ENCODE results near the gene NOXO1.

The NOXO1 gene

DNA sequence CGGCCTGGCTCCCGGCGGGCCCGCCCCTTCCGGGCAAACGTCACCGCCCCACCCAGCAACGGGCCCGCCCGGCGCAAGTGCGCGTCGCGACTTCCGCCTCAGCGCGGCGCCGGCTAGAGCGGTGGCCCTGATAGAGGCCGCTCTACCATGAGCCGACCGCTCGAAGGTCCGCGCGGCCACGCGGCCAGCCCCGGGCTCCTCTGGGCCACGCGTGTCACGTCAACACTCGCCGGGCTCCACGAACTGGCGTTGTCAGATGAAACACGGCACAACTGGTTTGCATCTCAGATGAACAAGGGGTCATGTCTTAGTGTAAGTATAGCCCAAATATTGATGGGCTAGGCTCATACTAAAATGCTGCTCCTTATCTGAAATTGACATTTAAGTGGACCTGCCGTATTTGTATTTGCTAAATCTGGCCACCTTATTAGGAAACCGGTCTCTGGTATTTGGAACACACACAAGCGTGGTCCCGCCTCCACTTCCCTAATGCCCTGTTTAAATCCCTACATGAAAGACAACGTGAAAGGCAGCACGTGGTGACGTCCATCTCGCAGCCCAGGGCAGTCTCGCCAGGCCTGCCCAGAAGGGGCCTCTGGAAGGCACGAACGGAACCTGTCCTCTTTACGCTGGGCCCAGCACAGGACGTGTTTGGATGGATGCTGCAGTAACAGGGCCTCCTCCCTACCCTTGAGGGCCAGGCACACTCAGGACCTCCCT is 28.7 kb upstream of the NOXO1 start, which contains the start of gene ZNF598:
ZNF598 (minus strand) TSS at position 31 of the 720 bp plus-strand sequence.
- DNase-seq (ENCODE audit: insufficient read length, low spot score), result peak; percentile 94
- no peak for TF ChIP-seq CTCF (IDR thresholded peaks at IDR 0.05; ENCODE audit: insufficient read depth, missing control alignments)
- FAIRE-seq, result no peak

GRCh38 chr16:2009164-2009711 is 28.0 kb upstream of the NOXO1 start:
- TF ChIP-seq CTCF (IDR thresholded peaks at IDR 0.05; ENCODE audit: insufficient read depth, missing control alignments), result no peak
- FAIRE-seq (no peak), DNase-seq (ENCODE audit: insufficient read length, low spot score) (no peak)

- FAIRE-seq (no peak), DNase-seq (ENCODE audit: insufficient read length, low spot score) (no peak)
- no peak for TF ChIP-seq CTCF (IDR thresholded peaks at IDR 0.05; ENCODE audit: insufficient read depth, missing control alignments)
These were observed 27.4 kb upstream of the NOXO1 start for GRCh38 chr16:2008631-2009163.

DNA sequence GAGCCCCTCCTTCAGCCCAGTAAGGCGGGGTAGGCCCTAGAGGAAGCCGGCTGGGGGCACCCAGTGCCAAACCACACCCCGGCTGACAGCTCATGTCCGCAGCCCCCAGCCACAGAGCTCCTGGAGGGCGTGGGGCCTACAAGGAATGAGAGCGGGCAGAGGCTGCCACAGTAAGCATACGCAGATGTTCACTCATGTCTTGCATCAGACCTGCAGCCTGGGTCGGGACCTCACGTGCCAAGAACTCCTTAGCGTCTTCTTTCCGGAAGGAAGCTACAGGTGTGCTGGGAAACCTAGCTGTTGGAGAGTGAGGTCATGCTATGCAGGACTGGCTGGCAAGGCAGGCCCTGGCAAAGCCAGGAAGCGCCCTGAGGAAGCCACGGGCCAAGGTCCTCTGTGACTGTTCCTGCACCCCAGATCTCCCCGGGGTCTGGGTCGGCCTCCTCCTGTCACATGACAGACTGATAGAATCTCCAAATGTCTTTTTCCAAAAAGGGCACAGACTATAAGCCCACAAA is 26.8 kb upstream of the NOXO1 start:
- DNase-seq (ENCODE audit: insufficient read length, low spot score) (no peak), FAIRE-seq (no peak)
- no peak for TF ChIP-seq CTCF (IDR thresholded peaks at IDR 0.05; ENCODE audit: insufficient read depth, missing control alignments)

GRCh38 chr16:2007081-2007836 is 26.0 kb upstream of the NOXO1 start:
- FAIRE-seq (no peak), DNase-seq (ENCODE audit: insufficient read length, low spot score) (no peak)
- no peak for TF ChIP-seq CTCF (IDR thresholded peaks at IDR 0.05; ENCODE audit: insufficient read depth, missing control alignments)

- no peak for FAIRE-seq
- no peak for DNase-seq (ENCODE audit: insufficient read length, low spot score)
- TF ChIP-seq CTCF (IDR thresholded peaks at IDR 0.05; ENCODE audit: insufficient read depth, missing control alignments), result no peak
These were observed 25.0 kb upstream of the NOXO1 start for GRCh38 chr16:2006317-2006716.

All from D721Med (cell line).